IPS-20b (cell line): ENCODE data around the gene TYROBP.

Experiments used
- H3K27ac ChIP-seq: one replicate; pipeline ENCODE4 v1.5.1; 2013; ENCODE audit warnings: low read length
- H3K27me3 ChIP-seq: 2 replicates; pipeline ENCODE4 v1.6.1; 2013; ENCODE audit warnings: mild to moderate bottlenecking, low read length, inconsistent platforms; ENCODE audit not compliant: insufficient read depth
- H3K36me3 ChIP-seq: 2 replicates; pipeline ENCODE4 v1.6.1; 2013; ENCODE audit warnings: low read depth, mild to moderate bottlenecking, inconsistent platforms, low read length, moderate library complexity; ENCODE audit not compliant: insufficient read depth
- H3K4me1 ChIP-seq: 2 replicates; pipeline ENCODE4 v1.6.1; 2013; ENCODE audit warnings: mild to moderate bottlenecking, control low read depth, inconsistent platforms, low read length, moderate library complexity; ENCODE audit not compliant: insufficient read depth
- H3K4me3 ChIP-seq: 2 replicates; pipeline ENCODE4 v1.5.1; 2013; ENCODE audit warnings: mild to moderate bottlenecking, low read length, inconsistent platforms
- H3K9ac ChIP-seq: 2 replicates; pipeline ENCODE4 v1.6.1; 2013; ENCODE audit warnings: low read depth, mild to moderate bottlenecking, inconsistent platforms, low read length, moderate library complexity
- H3K9me3 ChIP-seq: 2 replicates; pipeline ENCODE4 v1.6.1; 2013; ENCODE audit warnings: mild to moderate bottlenecking, low read depth, low read length, inconsistent platforms; ENCODE audit not compliant: insufficient read depth

The TYROBP gene

DNA sequence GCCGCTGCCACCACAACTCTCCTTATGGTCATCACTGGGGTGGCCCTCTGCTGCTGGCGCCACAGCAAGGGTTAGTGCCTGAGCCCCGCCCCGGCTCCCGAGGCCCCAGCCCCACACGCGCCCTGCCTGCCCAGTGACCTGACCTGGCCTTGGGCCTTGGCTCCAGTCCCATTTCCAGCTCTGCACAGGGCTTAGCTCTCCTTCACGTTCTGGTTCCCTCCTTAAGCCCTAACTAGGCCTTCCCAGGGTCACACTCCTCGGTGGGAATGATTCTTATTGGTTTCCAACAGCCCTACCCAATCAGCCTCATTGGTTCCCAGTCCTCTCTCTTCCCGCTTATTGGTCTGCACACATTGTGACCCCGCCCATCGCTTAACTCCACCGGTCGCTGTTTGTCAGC is 45.6 kb downstream of the TYROBP start:
- H3K27ac ChIP-seq = no peak overlapping the region
- no peaks in the 10 kb centered on the region for H3K9me3 ChIP-seq
- H3K4me3 ChIP-seq = no peak overlapping the region
- H3K36me3 ChIP-seq = no peaks in the 10 kb centered on the region
- peaks cover 70% of the 10 kb centered on the region for H3K27me3 ChIP-seq
- H3K4me1 ChIP-seq = no peaks in the 10 kb centered on the region
- H3K9ac ChIP-seq = no peak overlapping the region

DNA sequence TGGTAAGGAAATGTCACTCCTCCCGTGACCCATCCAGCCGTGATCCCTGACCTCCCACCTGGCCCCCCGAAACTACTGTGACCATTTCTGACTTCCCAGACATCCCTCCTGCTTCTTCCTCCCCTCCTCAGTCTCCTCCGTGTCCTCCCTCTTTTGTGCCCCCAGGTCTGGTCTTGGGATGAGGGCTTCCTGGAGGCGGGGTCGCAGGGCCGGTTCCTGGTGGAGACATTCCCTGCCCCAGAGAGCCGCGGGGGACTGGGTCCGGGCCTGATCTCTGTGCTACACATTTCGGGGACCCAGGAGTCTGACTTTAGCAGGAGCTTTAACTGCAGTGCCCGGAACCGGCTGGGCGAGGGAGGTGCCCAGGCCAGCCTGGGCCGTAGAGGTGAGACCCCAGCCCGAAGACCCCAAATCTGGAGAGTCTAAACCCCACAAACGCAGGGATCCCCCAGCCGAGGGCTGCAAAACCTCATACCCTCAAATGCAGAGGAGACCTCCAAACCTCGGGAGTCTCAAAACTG is 46.4 kb downstream of the TYROBP start:
- H3K27me3 ChIP-seq = peaks cover 72% of the 10 kb centered on the region
- peak overlapping the region; percentile 53 for H3K4me3 ChIP-seq

DNA sequence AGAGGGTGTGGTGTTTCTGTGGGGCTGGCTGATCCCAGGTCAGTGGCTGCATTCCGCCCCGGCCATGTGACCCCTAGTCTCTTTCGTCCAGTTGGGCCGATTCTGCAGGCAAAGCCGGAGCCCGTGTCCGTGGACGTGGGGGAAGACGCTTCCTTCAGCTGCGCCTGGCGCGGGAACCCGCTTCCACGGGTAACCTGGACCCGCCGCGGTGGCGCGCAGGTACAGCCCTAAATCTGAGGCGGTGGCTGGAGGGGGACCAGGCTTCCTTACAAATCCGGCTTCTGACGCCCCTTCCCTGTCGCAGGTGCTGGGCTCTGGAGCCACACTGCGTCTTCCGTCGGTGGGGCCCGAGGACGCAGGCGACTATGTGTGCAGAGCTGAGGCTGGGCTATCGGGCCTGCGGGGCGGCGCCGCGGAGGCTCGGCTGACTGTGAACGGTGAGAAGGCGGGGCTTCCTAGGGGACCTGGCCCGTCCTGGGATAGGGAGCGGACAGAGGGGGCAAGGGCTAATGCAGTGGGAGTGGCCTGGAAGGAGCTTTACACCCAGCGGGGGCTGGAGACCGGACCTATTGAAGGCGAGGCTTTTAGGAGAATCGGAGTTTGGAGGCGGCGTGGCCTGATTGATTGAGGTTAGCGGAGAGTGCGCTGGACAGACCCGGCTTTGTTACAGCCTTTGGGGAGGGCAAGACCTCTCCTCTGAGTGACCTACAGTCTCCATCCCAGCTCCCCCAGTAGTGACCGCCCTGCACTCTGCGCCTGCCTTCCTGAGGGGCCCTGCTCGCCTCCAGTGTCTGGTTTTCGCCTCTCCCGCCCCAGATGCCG is 47.1 kb downstream of the TYROBP start:
- peak overlapping the region; percentile 53 for H3K4me3 ChIP-seq
- H3K9me3 ChIP-seq = no peaks in the 10 kb centered on the region
- H3K27ac ChIP-seq = no peak overlapping the region
- no peaks in the 10 kb centered on the region for H3K4me1 ChIP-seq
- H3K9ac ChIP-seq = no peak overlapping the region; the same call in 1 of the 2 replicates
- no peaks in the 10 kb centered on the region for H3K36me3 ChIP-seq
- peaks cover 79% of the 10 kb centered on the region for H3K27me3 ChIP-seq

More for the DNA sequence above, 46.4 kb downstream of the TYROBP start:
- Histone ChIP-seq H3K9me3 (no peaks in the 10 kb centered on the region), H3K9ac (no peak overlapping the region; the same call in 1 of the 2 replicates), H3K36me3 (no peaks in the 10 kb centered on the region), H3K4me1 (no peaks in the 10 kb centered on the region), H3K27ac (no peak overlapping the region)

DNA sequence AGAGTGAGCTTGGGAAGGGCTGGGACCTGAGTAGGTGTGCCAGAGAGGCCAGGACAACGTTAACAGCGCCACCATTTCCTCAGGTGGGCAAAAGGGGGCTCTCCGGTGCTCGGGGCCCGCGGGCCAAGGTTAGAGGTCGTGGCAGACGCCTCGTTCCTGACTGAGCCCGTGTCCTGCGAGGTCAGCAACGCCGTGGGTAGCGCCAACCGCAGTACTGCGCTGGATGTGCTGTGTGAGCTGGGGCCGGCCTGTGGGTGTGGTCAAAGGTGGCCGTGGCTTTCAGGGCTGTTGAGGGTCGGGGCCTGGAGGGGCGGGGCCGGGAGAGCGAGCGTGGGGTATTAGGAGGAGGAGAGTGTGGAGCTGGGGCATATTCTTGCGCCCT is 47.7 kb downstream of the TYROBP start:
- H3K27me3 ChIP-seq = peaks cover 79% of the 10 kb centered on the region
- no peak overlapping the region for H3K9ac ChIP-seq
- H3K27ac ChIP-seq = no peak overlapping the region
- no peaks in the 10 kb centered on the region for H3K36me3 ChIP-seq
- H3K4me3 ChIP-seq = peak overlapping the region; percentile 53
- no peaks in the 10 kb centered on the region; the same call in 1 of the 2 replicates for H3K4me1 ChIP-seq
- no peaks in the 10 kb centered on the region for H3K9me3 ChIP-seq

DNA sequence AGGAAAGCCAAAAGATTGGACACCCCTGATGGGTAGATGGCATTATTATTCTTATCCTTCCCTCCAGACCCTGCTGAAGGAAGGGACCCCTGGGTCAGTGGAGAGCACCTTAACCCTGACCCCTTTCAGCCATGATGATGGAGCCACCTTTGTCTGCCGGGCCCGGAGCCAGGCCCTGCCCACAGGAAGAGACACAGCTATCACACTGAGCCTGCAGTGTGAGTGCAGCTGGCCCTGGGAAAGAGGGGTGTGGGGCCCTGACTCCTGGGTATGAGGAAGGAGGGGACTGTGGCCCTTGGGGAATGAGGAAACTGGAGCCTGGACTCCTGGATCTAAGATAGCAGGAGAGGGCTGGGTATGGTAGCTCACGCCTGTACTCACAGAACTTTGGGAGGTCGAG is 48.7 kb downstream of the TYROBP start:
- no peaks in the 10 kb centered on the region for H3K9me3 ChIP-seq
- no peak overlapping the region for H3K27ac ChIP-seq
- H3K4me1 ChIP-seq = no peaks in the 10 kb centered on the region; the same call in 1 of the 2 replicates
- H3K36me3 ChIP-seq = no peaks in the 10 kb centered on the region
- H3K4me3 ChIP-seq = no peak overlapping the region
- H3K9ac ChIP-seq = no peak overlapping the region
- H3K27me3 ChIP-seq = peaks cover 88% of the 10 kb centered on the region

DNA sequence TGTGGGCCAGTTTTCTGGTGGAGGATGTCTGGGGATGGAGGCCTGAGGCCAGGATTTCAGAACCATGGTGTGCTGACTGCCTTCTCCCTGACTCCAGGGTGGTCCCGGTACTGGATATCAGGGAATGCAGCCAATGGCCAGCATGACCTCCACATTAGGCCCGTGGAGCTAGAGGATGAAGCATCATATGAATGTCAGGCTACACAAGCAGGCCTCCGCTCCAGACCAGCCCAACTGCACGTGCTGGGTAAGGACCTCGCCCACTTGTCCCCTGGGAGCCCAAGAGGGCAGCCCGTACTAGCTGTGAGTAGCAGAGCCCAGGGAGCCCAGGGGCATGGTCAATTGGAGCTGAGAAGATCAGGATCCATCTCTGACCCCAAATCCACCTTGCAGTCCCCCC is 49.8 kb downstream of the TYROBP start:
- Histone ChIP-seq H3K9me3 (no peaks in the 10 kb centered on the region), H3K27me3 (peaks cover 89% of the 10 kb centered on the region), H3K4me1 (no peaks in the 10 kb centered on the region; the same call in 1 of the 2 replicates), H3K27ac (no peak overlapping the region), H3K4me3 (no peak overlapping the region), H3K36me3 (no peaks in the 10 kb centered on the region), H3K9ac (no peak overlapping the region)

DNA sequence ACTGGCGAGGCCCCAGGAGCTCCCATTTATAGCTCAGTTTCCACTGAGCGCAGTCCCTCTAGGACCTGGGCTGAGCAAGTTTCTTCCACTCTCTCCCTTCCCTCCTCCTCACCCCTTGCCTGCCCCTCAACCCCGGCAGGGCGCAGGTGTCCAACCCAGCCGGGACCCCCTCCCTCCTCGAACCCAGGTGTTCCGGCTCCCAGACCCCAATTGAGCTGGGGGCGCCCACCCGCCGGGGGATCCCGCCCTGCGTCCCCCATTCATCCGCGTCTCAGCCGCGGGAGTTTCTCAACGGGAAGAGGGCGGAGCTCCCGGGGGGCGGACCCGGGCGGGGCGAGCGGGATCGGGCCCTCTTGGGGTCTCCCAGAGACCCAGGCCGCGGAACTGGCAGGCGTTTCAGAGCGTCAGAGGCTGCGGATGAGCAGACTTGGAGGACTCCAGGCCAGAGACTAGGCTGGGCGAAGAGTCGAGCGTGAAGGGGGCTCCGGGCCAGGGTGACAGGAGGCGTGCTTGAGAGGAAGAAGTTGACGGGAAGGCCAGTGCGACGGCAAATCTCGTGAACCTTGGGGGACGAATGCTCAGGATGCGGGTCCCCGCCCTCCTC is 51.4 kb downstream of the TYROBP start, which contains the start of gene KIRREL2:
TSS of gene KIRREL2 (plus strand) at position 366 of the 604 bp plus-strand sequence. CDS start at position 575, 209 bp downstream.
- Histone ChIP-seq H3K27ac (no peak within 1 kb of the TSS), H3K9me3 (no peaks in the 10 kb centered on the region), H3K9ac (peak within 1 kb of the TSS; percentile 45; the same call in 1 of the 2 replicates), H3K4me1 (no peaks in the 10 kb centered on the region; the same call in 1 of the 2 replicates), H3K4me3 (peak within 1 kb of the TSS; percentile 78), H3K27me3 (peaks cover 87% of the 10 kb centered on the region), H3K36me3 (no peaks in the 10 kb centered on the region)
